GM23338 (cell line): ENCODE measurements around the gene RAB7B. TPM values are rescaled to one million over a fixed set of nuclear protein-coding genes. Genes with fewer than 3 reads are reported as not detected.
A peak's percentile ranks its signal among the peaks of the same experiment; 100 is the strongest.

ENCODE experiments used
- ATAC-seq: fragments of 200-7000 bp; cut with Tn5 transposase; 3 replicates; pipeline ENCODE4 v1.9.1; 2020
- DNase-seq: peaks from one replicate; pipeline ENCODE4 v3.0.0-alpha.2; 2015; ENCODE audit warnings: low spot score
- H2AFZ ChIP-seq: fragments of 200-600 bp; sonication (generic); 2 replicates; pipeline ENCODE4 v1.8.0; 2016; ENCODE audit warnings: antibody characterized with exemption, mild to moderate bottlenecking, moderate library complexity
- H3F3A ChIP-seq: fragments of 200-600 bp; sonication (generic); replicated peaks from 2 replicates; pipeline ENCODE4 v1.8.0; 2017; ENCODE audit warnings: antibody characterized with exemption, mixed run types, low read depth
- H3K27ac ChIP-seq: fragments of 200-600 bp; sonication (generic); 2 replicates; pipeline ENCODE4 v1.6.1; 2016; ENCODE audit warnings: low read depth
- H3K27me3 ChIP-seq: fragments of 200-600 bp; sonication (generic); 2 replicates; pipeline ENCODE4 v1.8.0; 2016; ENCODE audit warnings: mild to moderate bottlenecking, mixed run types, moderate library complexity; ENCODE audit not compliant: insufficient read depth
- H3K36me3 ChIP-seq: fragments of 200-600 bp; sonication (generic); 2 replicates; pipeline ENCODE4 v1.8.0; 2016; ENCODE audit warnings: mild to moderate bottlenecking; ENCODE audit not compliant: insufficient read depth
- H3K4me1 ChIP-seq: fragments of 200-600 bp; sonication (generic); 2 replicates; pipeline ENCODE4 v1.8.0; 2016; ENCODE audit warnings: mild to moderate bottlenecking, moderate library complexity; ENCODE audit not compliant: insufficient read depth
- H3K4me2 ChIP-seq: fragments of 200-600 bp; sonication (generic); 2 replicates; pipeline ENCODE4 v1.7.1; 2017; ENCODE audit warnings: mixed run types
- H3K4me3 ChIP-seq: fragments of 200-600 bp; sonication (generic); 2 replicates; pipeline ENCODE4 v1.6.1; 2016; ENCODE audit warnings: mixed run types
- H3K79me2 ChIP-seq: fragments of 200-600 bp; sonication (generic); replicated peaks from 2 replicates; pipeline ENCODE4 v1.8.0; 2017; ENCODE audit warnings: mild to moderate bottlenecking; ENCODE audit not compliant: insufficient read depth
- H3K9me2 ChIP-seq: fragments of 200-600 bp; sonication (generic); 2 replicates; pipeline ENCODE4 v1.8.0; 2017; ENCODE audit not compliant: insufficient read depth
- H4K20me1 ChIP-seq: fragments of 200-600 bp; sonication (generic); replicated peaks from 2 replicates; pipeline ENCODE4 v1.8.0; 2017; ENCODE audit warnings: mild to moderate bottlenecking; ENCODE audit not compliant: insufficient read depth
- H3K27ac Mint-ChIP-seq: 2 replicates; pipeline ENCODE4 v1.8.0; 2020; ENCODE audit warnings: inconsistent platforms, mild to moderate bottlenecking, moderate library complexity, mixed read lengths
- H3K27me3 Mint-ChIP-seq: 3 replicates; pipeline ENCODE4 v1.8.0; 2022; ENCODE audit warnings: low read depth, mild to moderate bottlenecking, moderate library complexity, mixed read lengths, inconsistent platforms; ENCODE audit not compliant: insufficient read depth, poor library complexity
- H3K36me3 Mint-ChIP-seq: 3 replicates; pipeline ENCODE4 v1.8.0; 2021; ENCODE audit warnings: low read depth, mild to moderate bottlenecking, inconsistent platforms, moderate library complexity, mixed read lengths
- H3K4me1 Mint-ChIP-seq: 3 replicates; pipeline ENCODE4 v1.8.0; 2020; ENCODE audit warnings: mild to moderate bottlenecking, inconsistent platforms, mixed read lengths
- H3K4me3 Mint-ChIP-seq: 3 replicates; pipeline ENCODE4 v1.8.0; 2021; ENCODE audit warnings: moderate library complexity, mild to moderate bottlenecking, inconsistent platforms, mixed read lengths
- H3K9me3 Mint-ChIP-seq: 3 replicates; pipeline ENCODE4 v1.8.0; 2020; ENCODE audit warnings: moderate library complexity, mild to moderate bottlenecking, inconsistent platforms, mixed read lengths
- EZH2 ChIP-seq: fragments of 200-600 bp; sonication (generic); IDR thresholded peaks from one replicate; pipeline ENCODE4 v1.8.0; 2017; ENCODE audit warnings: antibody characterized with exemption, mild to moderate bottlenecking, low read depth; ENCODE audit not compliant: unreplicated experiment
- EZH2phosphoT487 ChIP-seq: fragments of 200-600 bp; sonication (generic); IDR thresholded peaks from one replicate; pipeline ENCODE4 v1.8.1; 2018; ENCODE audit warnings: antibody characterized with exemption; ENCODE audit not compliant: unreplicated experiment
- JUNB ChIP-seq: IDR thresholded peaks from one replicate; pipeline ENCODE4 v1.6.1; 2016; ENCODE audit warnings: antibody characterized with exemption; ENCODE audit not compliant: unreplicated experiment
- NANOG ChIP-seq: IDR thresholded peaks from 2 replicates; pipeline ENCODE4 v1.6.1; 2016; ENCODE audit warnings: antibody characterized with exemption, borderline replicate concordance
- POLR2AphosphoS5 ChIP-seq: IDR thresholded peaks from 2 replicates; pipeline ENCODE4 v1.6.1; 2016; ENCODE audit warnings: antibody characterized with exemption, low read depth
- polyA plus RNA-seq: library from polyadenylated mRNA; unstranded; fragments of >200 nt; fragmentation: Nextera tagmentation; extraction: Ambion mirVana; gene quantifications from 2 replicates; pipeline ENCODE4 v1.2.1, GENCODE V29; 2016
- total RNA-seq: library from RNA; depleted of rRNA; stranded (reverse); fragments of >200 nt; shearing (Covaris generic); gene quantifications from 2 replicates; pipeline ENCODE4 v1.2.3, GENCODE V29; 2014
- TF ChIP-seq, protein P1 (sequence below): fragments of 250-450 bp; sonication (Bioruptor Pico); IDR thresholded peaks from 2 replicates; pipeline ENCODE4 v1.5.0; 2020; ENCODE audit warnings: mild to moderate bottlenecking, moderate library complexity
- TF ChIP-seq, protein P2 (sequence below), 2 experiments: fragments of 200-600 bp in 1 of 2; sonication (generic) in 1 of 2; conservative IDR thresholded peaks; 2 replicates each; pipeline versions ENCODE4 v1.5.1 to v1.6.1; 2016 to 2017; ENCODE audit warnings: antibody characterized with exemption in 2 of 2, low read depth in 2 of 2, mild to moderate bottlenecking in 2 of 2, moderate library complexity in 1 of 2

RAB7B gene
- total and polyA plus RNA-seq, 2 experiments from 2014 or later = not detected

DNA sequence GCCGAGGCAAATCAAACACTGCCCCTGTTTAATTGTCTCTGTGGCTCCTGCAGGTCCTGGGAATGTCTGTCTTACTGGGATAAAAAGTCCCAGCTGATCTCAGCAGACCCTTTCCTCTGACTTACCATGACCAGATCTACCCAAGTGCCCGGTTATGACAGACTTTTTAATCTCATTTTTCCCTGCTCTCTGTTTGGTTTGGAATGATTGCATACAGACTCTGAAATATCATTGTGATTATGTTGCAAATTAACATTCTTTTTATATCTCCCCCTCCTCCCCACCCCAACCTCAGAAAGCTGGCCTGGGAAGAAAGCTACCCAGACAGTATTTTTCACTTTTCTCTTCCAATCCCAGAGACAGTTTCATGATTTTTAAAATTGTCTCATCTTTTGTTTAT, 16.3 kb downstream of the RAB7B start (continued):
- TF ChIP-seq, protein P1, sequence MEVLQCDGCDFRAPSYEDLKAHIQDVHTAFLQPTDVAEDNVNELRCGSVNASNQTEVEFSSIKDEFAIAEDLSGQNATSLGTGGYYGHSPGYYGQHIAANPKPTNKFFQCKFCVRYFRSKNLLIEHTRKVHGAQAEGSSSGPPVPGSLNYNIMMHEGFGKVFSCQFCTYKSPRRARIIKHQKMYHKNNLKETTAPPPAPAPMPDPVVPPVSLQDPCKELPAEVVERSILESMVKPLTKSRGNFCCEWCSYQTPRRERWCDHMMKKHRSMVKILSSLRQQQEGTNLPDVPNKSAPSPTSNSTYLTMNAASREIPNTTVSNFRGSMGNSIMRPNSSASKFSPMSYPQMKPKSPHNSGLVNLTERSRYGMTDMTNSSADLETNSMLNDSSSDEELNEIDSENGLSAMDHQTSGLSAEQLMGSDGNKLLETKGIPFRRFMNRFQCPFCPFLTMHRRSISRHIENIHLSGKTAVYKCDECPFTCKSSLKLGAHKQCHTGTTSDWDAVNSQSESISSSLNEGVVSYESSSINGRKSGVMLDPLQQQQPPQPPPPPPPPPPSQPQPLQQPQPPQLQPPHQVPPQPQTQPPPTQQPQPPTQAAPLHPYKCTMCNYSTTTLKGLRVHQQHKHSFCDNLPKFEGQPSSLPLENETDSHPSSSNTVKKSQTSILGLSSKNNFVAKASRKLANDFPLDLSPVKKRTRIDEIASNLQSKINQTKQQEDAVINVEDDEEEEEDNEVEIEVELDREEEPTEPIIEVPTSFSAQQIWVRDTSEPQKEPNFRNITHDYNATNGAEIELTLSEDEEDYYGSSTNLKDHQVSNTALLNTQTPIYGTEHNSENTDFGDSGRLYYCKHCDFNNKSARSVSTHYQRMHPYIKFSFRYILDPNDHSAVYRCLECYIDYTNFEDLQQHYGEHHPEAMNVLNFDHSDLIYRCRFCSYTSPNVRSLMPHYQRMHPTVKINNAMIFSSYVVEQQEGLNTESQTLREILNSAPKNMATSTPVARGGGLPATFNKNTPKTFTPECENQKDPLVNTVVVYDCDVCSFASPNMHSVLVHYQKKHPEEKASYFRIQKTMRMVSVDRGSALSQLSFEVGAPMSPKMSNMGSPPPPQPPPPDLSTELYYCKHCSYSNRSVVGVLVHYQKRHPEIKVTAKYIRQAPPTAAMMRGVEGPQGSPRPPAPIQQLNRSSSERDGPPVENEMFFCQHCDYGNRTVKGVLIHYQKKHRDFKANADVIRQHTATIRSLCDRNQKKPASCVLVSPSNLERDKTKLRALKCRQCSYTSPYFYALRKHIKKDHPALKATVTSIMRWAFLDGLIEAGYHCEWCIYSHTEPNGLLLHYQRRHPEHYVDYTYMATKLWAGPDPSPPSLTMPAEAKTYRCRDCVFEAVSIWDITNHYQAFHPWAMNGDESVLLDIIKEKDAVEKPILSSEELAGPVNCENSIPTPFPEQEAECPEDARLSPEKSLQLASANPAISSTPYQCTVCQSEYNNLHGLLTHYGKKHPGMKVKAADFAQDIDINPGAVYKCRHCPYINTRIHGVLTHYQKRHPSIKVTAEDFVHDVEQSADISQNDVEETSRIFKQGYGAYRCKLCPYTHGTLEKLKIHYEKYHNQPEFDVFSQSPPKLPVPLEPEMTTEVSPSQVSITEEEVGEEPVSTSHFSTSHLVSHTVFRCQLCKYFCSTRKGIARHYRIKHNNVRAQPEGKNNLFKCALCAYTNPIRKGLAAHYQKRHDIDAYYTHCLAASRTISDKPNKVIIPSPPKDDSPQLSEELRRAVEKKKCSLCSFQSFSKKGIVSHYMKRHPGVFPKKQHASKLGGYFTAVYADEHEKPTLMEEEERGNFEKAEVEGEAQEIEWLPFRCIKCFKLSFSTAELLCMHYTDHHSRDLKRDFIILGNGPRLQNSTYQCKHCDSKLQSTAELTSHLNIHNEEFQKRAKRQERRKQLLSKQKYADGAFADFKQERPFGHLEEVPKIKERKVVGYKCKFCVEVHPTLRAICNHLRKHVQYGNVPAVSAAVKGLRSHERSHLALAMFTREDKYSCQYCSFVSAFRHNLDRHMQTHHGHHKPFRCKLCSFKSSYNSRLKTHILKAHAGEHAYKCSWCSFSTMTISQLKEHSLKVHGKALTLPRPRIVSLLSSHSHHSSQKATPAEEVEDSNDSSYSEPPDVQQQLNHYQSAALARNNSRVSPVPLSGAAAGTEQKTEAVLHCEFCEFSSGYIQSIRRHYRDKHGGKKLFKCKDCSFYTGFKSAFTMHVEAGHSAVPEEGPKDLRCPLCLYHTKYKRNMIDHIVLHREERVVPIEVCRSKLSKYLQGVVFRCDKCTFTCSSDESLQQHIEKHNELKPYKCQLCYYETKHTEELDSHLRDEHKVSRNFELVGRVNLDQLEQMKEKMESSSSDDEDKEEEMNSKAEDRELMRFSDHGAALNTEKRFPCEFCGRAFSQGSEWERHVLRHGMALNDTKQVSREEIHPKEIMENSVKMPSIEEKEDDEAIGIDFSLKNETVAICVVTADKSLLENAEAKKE (CRISPR knock-in tag) = no peak
- TF ChIP-seq JUNB (no peak), EZH2 (no peak)

DNA sequence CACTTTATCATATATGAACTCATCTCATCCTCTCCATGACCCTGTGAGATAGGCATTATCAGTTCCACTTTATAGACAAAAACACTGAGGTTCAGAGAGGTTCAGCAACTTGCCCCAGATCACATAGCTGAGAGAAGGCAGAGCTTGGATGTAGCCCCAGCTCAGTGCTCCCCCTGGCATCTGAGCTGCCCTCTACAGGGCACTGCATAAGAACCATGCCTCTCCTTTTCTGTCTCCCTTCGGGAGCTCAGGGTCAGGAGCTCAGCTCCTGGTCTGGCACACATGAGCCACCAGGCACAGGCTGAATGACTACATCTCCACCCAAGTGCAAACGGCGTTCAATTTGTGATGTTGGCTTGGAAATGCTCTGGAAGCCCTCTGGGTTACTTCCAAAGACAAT, 16.9 kb downstream of the RAB7B start:
- H3K4me1 Mint-ChIP-seq = no peaks in the 10 kb centered on the region
- H4K20me1 ChIP-seq = no peaks in the 10 kb centered on the region; the same call in 1 of the 2 replicates
- TF ChIP-seq EZH2phosphoT487 (no peak), JUNB (no peak), EZH2 (no peak), NANOG (no peak), POLR2AphosphoS5 (no peak)
- TF ChIP-seq, protein P2, sequence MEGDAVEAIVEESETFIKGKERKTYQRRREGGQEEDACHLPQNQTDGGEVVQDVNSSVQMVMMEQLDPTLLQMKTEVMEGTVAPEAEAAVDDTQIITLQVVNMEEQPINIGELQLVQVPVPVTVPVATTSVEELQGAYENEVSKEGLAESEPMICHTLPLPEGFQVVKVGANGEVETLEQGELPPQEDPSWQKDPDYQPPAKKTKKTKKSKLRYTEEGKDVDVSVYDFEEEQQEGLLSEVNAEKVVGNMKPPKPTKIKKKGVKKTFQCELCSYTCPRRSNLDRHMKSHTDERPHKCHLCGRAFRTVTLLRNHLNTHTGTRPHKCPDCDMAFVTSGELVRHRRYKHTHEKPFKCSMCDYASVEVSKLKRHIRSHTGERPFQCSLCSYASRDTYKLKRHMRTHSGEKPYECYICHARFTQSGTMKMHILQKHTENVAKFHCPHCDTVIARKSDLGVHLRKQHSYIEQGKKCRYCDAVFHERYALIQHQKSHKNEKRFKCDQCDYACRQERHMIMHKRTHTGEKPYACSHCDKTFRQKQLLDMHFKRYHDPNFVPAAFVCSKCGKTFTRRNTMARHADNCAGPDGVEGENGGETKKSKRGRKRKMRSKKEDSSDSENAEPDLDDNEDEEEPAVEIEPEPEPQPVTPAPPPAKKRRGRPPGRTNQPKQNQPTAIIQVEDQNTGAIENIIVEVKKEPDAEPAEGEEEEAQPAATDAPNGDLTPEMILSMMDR (conservative IDR thresholded peaks at IDR 0.05; ENCODE audit: low read depth in 2 of 2) = no peak; a peak in 1 of 4 replicates
- TF ChIP-seq, protein P1 (CRISPR knock-in tag) = no peak

More for the DNA sequence above, 16.9 kb downstream of the RAB7B start:
- no peaks in the 10 kb centered on the region for H3K4me1 ChIP-seq
- no peaks in the 10 kb centered on the region for H3K27me3 ChIP-seq
- Mint-ChIP-seq H3K27ac (no peak overlapping the region), H3K4me3 (no peak overlapping the region), H3K36me3 (no peaks in the 10 kb centered on the region), H3K9me3 (peaks cover 3% of the 10 kb centered on the region; the same call in 2 of the 3 replicates), H3K27me3 (peaks cover 9% of the 10 kb centered on the region)
- H3K4me2 ChIP-seq = no peak overlapping the region
- no peaks in the 10 kb centered on the region for H3K79me2 ChIP-seq
- no peak overlapping the region for H3K27ac ChIP-seq
- ATAC-seq (peak; percentile 19; the same call in 2 of the 3 replicates), DNase-seq (no peak)
- no peaks in the 10 kb centered on the region for H3K36me3 ChIP-seq
- H3F3A ChIP-seq = no peaks in the 10 kb centered on the region
- H2AFZ ChIP-seq = no peak overlapping the region
- no peaks in the 10 kb centered on the region for H3K9me2 ChIP-seq
- no peak overlapping the region for H3K4me3 ChIP-seq
